Mesenchymal stem cell (in vitro differentiated cells and primary cell): ENCODE data around the gene VPS54.
A peak's percentile ranks its signal among the peaks of the same experiment; 100 is the strongest.
"Not testable (repeated sequence)": the region's sequence is repeated elsewhere in the genome, so short reads cannot be mapped to it uniquely, and the experiment has no call there.

Experiments
- DNase-seq: peaks from one replicate; pipeline ENCODE4 v3.0.0-alpha.2; 2013
- H2AFZ ChIP-seq: one replicate; pipeline ENCODE4 v1.6.1; 2013; ENCODE audit warnings: low read depth, mild to moderate bottlenecking, control low read depth, inconsistent platforms, low read length, moderate library complexity
- H2AK5ac ChIP-seq: 2 replicates; pipeline ENCODE4 v1.6.1; 2013; ENCODE audit warnings: low read length, moderate library complexity, mild to moderate bottlenecking, inconsistent platforms; ENCODE audit not compliant: severe bottlenecking
- H2BK120ac ChIP-seq: one replicate; pipeline ENCODE4 v1.6.1; 2013; ENCODE audit warnings: low read depth, mild to moderate bottlenecking, inconsistent platforms, low read length, moderate library complexity
- H2BK12ac ChIP-seq, 2 experiments: one replicate each; pipeline ENCODE4 v1.6.1; 2013; ENCODE audit warnings: inconsistent platforms in 2 of 2, low read length in 2 of 2, mild to moderate bottlenecking in 2 of 2, moderate library complexity in 2 of 2, control low read depth in 1 of 2
- H2BK15ac ChIP-seq: one replicate; pipeline ENCODE4 v1.6.1; 2013; ENCODE audit warnings: mild to moderate bottlenecking, low read depth, inconsistent platforms; ENCODE audit not compliant: poor library complexity, severe bottlenecking
- H2BK5ac ChIP-seq: 2 replicates; pipeline ENCODE4 v1.6.1; 2013; ENCODE audit warnings: low read depth, mild to moderate bottlenecking, low read length, control low read depth, inconsistent platforms; ENCODE audit not compliant: poor library complexity, severe bottlenecking
- H3K14ac ChIP-seq, 2 experiments: one replicate each; pipeline ENCODE4 v1.6.1; 2013; ENCODE audit warnings: inconsistent platforms in 2 of 2, low read length in 2 of 2, control low read depth in 1 of 2, mild to moderate bottlenecking in 1 of 2, moderate library complexity in 1 of 2
- H3K18ac ChIP-seq, 2 experiments: one replicate each; pipeline ENCODE4 v1.6.1; 2013; ENCODE audit warnings: inconsistent platforms in 2 of 2, low read length in 2 of 2, control low read depth in 1 of 2, low read depth in 1 of 2, mild to moderate bottlenecking in 1 of 2
- H3K23ac ChIP-seq, 2 experiments: one replicate each; pipeline ENCODE4 v1.6.1; 2013; ENCODE audit warnings: inconsistent platforms in 2 of 2, low read length in 2 of 2, mild to moderate bottlenecking in 2 of 2, moderate library complexity in 2 of 2, control low read depth in 1 of 2
- H3K27ac ChIP-seq: 2 replicates; pipeline ENCODE4 v1.5.1; 2013; ENCODE audit warnings: mild to moderate bottlenecking, moderate library complexity, low read length, control low read depth, inconsistent platforms; ENCODE audit not compliant: poor library complexity, severe bottlenecking
- H3K27me3 ChIP-seq, 2 experiments: 2 replicates each; pipeline versions ENCODE4 v1.6.1 to v1.7.0; 2013; ENCODE audit warnings: low read length in 2 of 2, mild to moderate bottlenecking in 2 of 2, moderate library complexity in 2 of 2, control low read depth in 1 of 2, inconsistent platforms in 1 of 2; ENCODE audit not compliant: control insufficient read depth in 1 of 2, insufficient read depth in 1 of 2
- H3K36me3 ChIP-seq, 2 experiments: 2 replicates each; pipeline versions ENCODE4 v1.6.1 to v1.7.0; 2013; ENCODE audit warnings: low read length in 2 of 2, control low read depth in 1 of 2, inconsistent platforms in 1 of 2, low read depth in 1 of 2, mild to moderate bottlenecking in 1 of 2; ENCODE audit not compliant: insufficient read depth in 2 of 2, control insufficient read depth in 1 of 2
- H3K4ac ChIP-seq, 2 experiments: one replicate each; pipeline ENCODE4 v1.6.1; 2013; ENCODE audit warnings: inconsistent platforms in 2 of 2, low read length in 2 of 2, mild to moderate bottlenecking in 2 of 2, moderate library complexity in 2 of 2, control low read depth in 1 of 2, low read depth in 1 of 2
- H3K4me1 ChIP-seq: 2 replicates; pipeline ENCODE4 v1.6.1; 2013; ENCODE audit warnings: low read depth, low read length, control low read depth; ENCODE audit not compliant: control insufficient read depth, insufficient read depth
- H3K4me2 ChIP-seq: 2 replicates; pipeline ENCODE4 v1.6.1; 2013; ENCODE audit warnings: low read length, mild to moderate bottlenecking, inconsistent platforms; ENCODE audit not compliant: poor library complexity, severe bottlenecking
- H3K4me3 ChIP-seq, 2 experiments: 2 replicates each; pipeline versions ENCODE4 v1.5.1 to v1.7.0; 2013; ENCODE audit warnings: low read length in 2 of 2, mild to moderate bottlenecking in 2 of 2, control low read depth in 1 of 2, low read depth in 1 of 2; ENCODE audit not compliant: insufficient read depth in 1 of 2
- H3K79me1 ChIP-seq: replicated peaks from 2 replicates; pipeline ENCODE4 v1.6.1; 2013; ENCODE audit warnings: mild to moderate bottlenecking, control low read depth, low read length, inconsistent platforms; ENCODE audit not compliant: poor library complexity, severe bottlenecking
- H3K9ac ChIP-seq: 2 replicates; pipeline ENCODE4 v1.7.0; 2013; ENCODE audit warnings: mild to moderate bottlenecking, low read length, moderate library complexity
- H3K9me3 ChIP-seq: 2 replicates; pipeline ENCODE4 v1.7.0; 2013; ENCODE audit warnings: mild to moderate bottlenecking, low read length; ENCODE audit not compliant: control insufficient read depth
- H4K8ac ChIP-seq: one replicate; pipeline ENCODE4 v1.6.1; 2013; ENCODE audit warnings: inconsistent platforms, mild to moderate bottlenecking, low read length, moderate library complexity
- H4K91ac ChIP-seq: one replicate; pipeline ENCODE4 v1.6.1; 2013; ENCODE audit warnings: mild to moderate bottlenecking, low read length, inconsistent platforms
- WGBS: methylation state at CpG from one replicate; pipeline ENCODE4 v1.1.7; 2013; ENCODE audit warnings: mixed read lengths; 5-methylcytosine and 5-hydroxymethylcytosine counted together

VPS54 gene

GRCh38 chr2:63847571-63847970 lies 171.7 kb downstream of the VPS54 start:
- H3K9ac ChIP-seq, H4K91ac ChIP-seq, H2BK5ac ChIP-seq, DNase-seq, H2BK12ac ChIP-seq, H3K4me3 ChIP-seq, H3K18ac ChIP-seq, H2AFZ ChIP-seq, H3K27ac ChIP-seq, H3K36me3 ChIP-seq, H3K4ac ChIP-seq, H3K27me3 ChIP-seq, H3K14ac ChIP-seq, H2AK5ac ChIP-seq, H2BK15ac ChIP-seq, H3K4me1 ChIP-seq, H4K8ac ChIP-seq, H3K9me3 ChIP-seq, H2BK120ac ChIP-seq, H3K4me2 ChIP-seq, H3K79me1 ChIP-seq, H3K23ac ChIP-seq: not testable (repeated sequence)
- WGBS, result 92% methylated on average over 2 of the region's 4 CpGs

GRCh38 chr2:63846487-63846886 lies 172.7 kb downstream of the VPS54 start:
- H3K4me3 ChIP-seq, result no peak overlapping the region
- no peak overlapping the region for H3K14ac ChIP-seq
- no peaks in the 10 kb centered on the region for H3K36me3 ChIP-seq
- no peaks in the 10 kb centered on the region for H3K4me1 ChIP-seq
- no peak overlapping the region for H2BK15ac ChIP-seq
- H3K9me3 ChIP-seq, result no peaks in the 10 kb centered on the region
- no peak overlapping the region for H3K18ac ChIP-seq
- no peak overlapping the region for H2BK5ac ChIP-seq
- no peaks in the 10 kb centered on the region for H3K27me3 ChIP-seq
- no peak overlapping the region for H3K9ac ChIP-seq
- peak; percentile 10 for DNase-seq
- H3K79me1 ChIP-seq, result peaks cover 2% of the 10 kb centered on the region
- H2AFZ ChIP-seq, result no peak overlapping the region
- H3K4ac ChIP-seq, result no peak overlapping the region
- WGBS, result 6% methylated on average over 1 of the region's 1 CpG
- no peak overlapping the region for H3K23ac ChIP-seq
- H2AK5ac ChIP-seq, result no peak overlapping the region
- no peak overlapping the region for H4K91ac ChIP-seq
- H4K8ac ChIP-seq, result no peak overlapping the region
- no peak overlapping the region for H3K4me2 ChIP-seq
- no peak overlapping the region for H2BK12ac ChIP-seq
- H3K27ac ChIP-seq, result no peak overlapping the region
- no peak overlapping the region for H2BK120ac ChIP-seq

- Histone ChIP-seq H3K79me1 (peaks cover 2% of the 10 kb centered on the region), H3K4me1 (no peaks in the 10 kb centered on the region), H3K9ac (no peak overlapping the region), H3K18ac (no peak overlapping the region), H2BK5ac (no peak overlapping the region), H3K4ac (no peak overlapping the region), H3K4me2 (no peak overlapping the region), H3K9me3 (no peaks in the 10 kb centered on the region), H2AFZ (no peak overlapping the region), H4K8ac (no peak overlapping the region), H3K4me3 (no peak overlapping the region), H2BK12ac (no peak overlapping the region), H3K23ac (no peak overlapping the region), H2BK120ac (no peak overlapping the region), H2AK5ac (no peak overlapping the region), H3K14ac (no peak overlapping the region), H3K27me3 (no peaks in the 10 kb centered on the region), H2BK15ac (no peak overlapping the region), H3K36me3 (no peaks in the 10 kb centered on the region), H3K27ac (no peak overlapping the region), H4K91ac (no peak overlapping the region)
- WGBS, result 52% methylated on average over 2 of the region's 3 CpGs
- peak; percentile 3 for DNase-seq
Observed at GRCh38 chr2:63845866-63846265, 173.4 kb downstream of the VPS54 start.

- Histone ChIP-seq H3K18ac (no peak overlapping the region), H3K4ac (no peak overlapping the region), H2BK5ac (no peak overlapping the region), H2BK12ac (no peak overlapping the region), H2AK5ac (no peak overlapping the region), H2BK15ac (no peak overlapping the region), H3K9me3 (no peaks in the 10 kb centered on the region), H4K8ac (no peak overlapping the region), H3K14ac (no peak overlapping the region), H3K4me2 (no peak overlapping the region), H2AFZ (no peak overlapping the region), H3K27me3 (no peaks in the 10 kb centered on the region), H3K27ac (no peak overlapping the region), H3K36me3 (no peaks in the 10 kb centered on the region), H2BK120ac (no peak overlapping the region), H3K23ac (no peak overlapping the region), H3K79me1 (peaks cover 4% of the 10 kb centered on the region), H3K4me1 (peaks cover 2% of the 10 kb centered on the region), H4K91ac (no peak overlapping the region), H3K9ac (peak overlapping the region; percentile 95), H3K4me3 (peak overlapping the region in 1 of 2 experiments; percentile 90)
- DNase-seq, result no peak
- 64% methylated on average over 3 of the region's 3 CpGs for WGBS
Observed at GRCh38 chr2:63844616-63845015, 174.6 kb downstream of the VPS54 start.
